K562 (cell line): Measurements from ENCODE around the gene SPATA3. TPM values are rescaled to one million over a fixed set of nuclear protein-coding genes. Genes with fewer than 3 reads are reported as not detected.

Experiments used
- ATAC-seq: fragments of 200-7000 bp; cut with Tn5 transposase; 3 replicates; pipeline ENCODE4 v1.9.1; 2020; ENCODE audit warnings: moderate library complexity
- BruUV-seq: library from RNA; stranded (reverse); fragments of 400-500 nt; replicated peaks from 2 replicates; lab custom pipeline; 2021; lab: Mats Ljungman, UMichigan
- CTCF ChIA-PET: fragments of 300-600 bp; formaldehyde crosslinking; extraction: SDS; loops from one replicate; lab custom pipeline; 2021; ENCODE audit warnings: low intra/inter-chr PET ratio; lab: Yijun Ruan, JAX
- POLR2A ChIA-PET: fragments of 300-600, 350-650 bp; sonication (Branson Sonifier 250); formaldehyde crosslinking; extraction: SDS; loops from one replicate; lab custom pipeline; 2021; ENCODE audit warnings: antibody characterized with exemption, inconsistent platforms; lab: Yijun Ruan, JAX
- DNase-seq, 4 experiments: peaks; one replicate each; pipeline versions ENCODE4 v3.0.0 to v3.0.0-alpha.2; 2011 to 2018; ENCODE audit warnings: low spot score in 3 of 4, mixed read lengths in 3 of 4; ENCODE audit errors: extremely low read depth in 1 of 4
- FAIRE-seq: peaks from 2 replicates; lab custom pipeline; 2011; peaks lifted over from hg19 to GRCh38; lab: Jason Lieb, UNC
- H2AFZ ChIP-seq: 2 replicates; pipeline ENCODE4 v1.6.0; 2011; ENCODE audit warnings: low read depth, low read length, control low read depth, inconsistent platforms
- H3K27ac ChIP-seq: fragments of 200-600 bp; 3 replicates; pipeline ENCODE4 v1.8.0; 2011; ENCODE audit warnings: low read depth, mild to moderate bottlenecking, control low read depth, inconsistent platforms, low read length, moderate library complexity, mixed read lengths; ENCODE audit errors: extremely low read depth
- H3K27me3 ChIP-seq, 2 experiments: fragments of 300-600 bp in 1 of 2; 2 replicates in 1 of 2; 3 replicates in 1 of 2; pipeline versions ENCODE4 v1.6.0 to v1.8.0; 2011; ENCODE audit warnings: inconsistent platforms in 2 of 2, low read length in 2 of 2, mild to moderate bottlenecking in 1 of 2, mixed read lengths in 1 of 2, moderate library complexity in 1 of 2; ENCODE audit not compliant: control insufficient read depth in 2 of 2, insufficient read depth in 2 of 2
- H3K36me3 ChIP-seq: fragments of 300-600 bp; 3 replicates; pipeline ENCODE4 v1.8.0; 2011; ENCODE audit warnings: mild to moderate bottlenecking, low read length, inconsistent platforms; ENCODE audit not compliant: control insufficient read depth, insufficient read depth
- H3K4me1 ChIP-seq, 2 experiments: fragments of 200-600 bp in 1 of 2; replicated peaks in 1 of 2; 2 replicates in 1 of 2; 3 replicates in 1 of 2; pipeline versions ENCODE4 v1.5.1 to v1.8.0; 2011; ENCODE audit warnings: inconsistent platforms in 2 of 2, low read length in 2 of 2, mild to moderate bottlenecking in 1 of 2, mixed read lengths in 1 of 2, moderate library complexity in 1 of 2; ENCODE audit not compliant: control insufficient read depth in 2 of 2, insufficient read depth in 2 of 2
- H3K4me2 ChIP-seq: 2 replicates; pipeline ENCODE4 v1.6.1; 2011; ENCODE audit warnings: low read length, control low read depth, inconsistent platforms, mixed read lengths; ENCODE audit not compliant: insufficient read depth
- H3K4me3 ChIP-seq: fragments of 200-600 bp; sonication (generic), shearing (Covaris generic); 2 replicates; pipeline ENCODE4 v1.5.1; 2016; ENCODE audit warnings: control low read depth, inconsistent platforms
- H3K79me2 ChIP-seq: fragments of 200-600 bp; 3 replicates; pipeline ENCODE4 v1.8.0; 2011; ENCODE audit warnings: low read length, inconsistent platforms; ENCODE audit not compliant: control insufficient read depth, insufficient read depth
- H3K9ac ChIP-seq, 2 experiments: 2 replicates each; pipeline versions ENCODE4 v1.6.0 to v1.6.1; 2011; ENCODE audit warnings: low read depth in 2 of 2, low read length in 2 of 2, control low read depth in 1 of 2, inconsistent platforms in 1 of 2, mild to moderate bottlenecking in 1 of 2, mixed read lengths in 1 of 2; ENCODE audit not compliant: insufficient read depth in 1 of 2
- H3K9me1 ChIP-seq: one replicate; pipeline ENCODE4 v1.6.0; 2011; ENCODE audit warnings: inconsistent platforms, mild to moderate bottlenecking, low read length, moderate library complexity; ENCODE audit not compliant: control insufficient read depth, insufficient read depth
- H3K9me3 ChIP-seq: replicated peaks from 2 replicates; pipeline ENCODE4 v1.5.1; 2011; ENCODE audit warnings: low read depth, low read length, inconsistent platforms; ENCODE audit not compliant: control insufficient read depth, insufficient read depth
- H4K20me1 ChIP-seq: replicated peaks from 2 replicates; pipeline ENCODE4 v1.6.1; 2011; ENCODE audit warnings: low read length, inconsistent platforms, mixed read lengths; ENCODE audit not compliant: control insufficient read depth, insufficient read depth
- COPS2 ChIP-seq: fragments of 450-650 bp; conservative IDR thresholded peaks from 2 replicates; pipeline ENCODE4 v1.6.1; 2016; ENCODE audit warnings: mild to moderate bottlenecking, moderate library complexity
- CTCF ChIP-seq, 3 experiments: IDR thresholded peaks in 2 of 3; conservative IDR thresholded peaks in 1 of 3; 2 replicates each; pipeline ENCODE4 v1.5.1; 2011 to 2012; ENCODE audit warnings: low read length in 3 of 3, mild to moderate bottlenecking in 3 of 3, control low read depth in 2 of 3, improper control_type of control experiment in 1 of 3, inconsistent platforms in 1 of 3, low read depth in 1 of 3, mixed read lengths in 1 of 3, moderate library complexity in 1 of 3; ENCODE audit not compliant: insufficient read depth in 2 of 3
- DLX4 ChIP-seq: fragments of 250-450 bp; sonication (Bioruptor Pico); IDR thresholded peaks from 2 replicates; pipeline ENCODE4 v1.6.1; 2021; ENCODE audit warnings: mild to moderate bottlenecking
- E2F6 ChIP-seq, 2 experiments: IDR thresholded peaks; 2 replicates each; pipeline ENCODE4 v1.6.1; 2011; ENCODE audit warnings: borderline replicate concordance in 1 of 2, control low read depth in 1 of 2, low read depth in 1 of 2, low read length in 1 of 2, mild to moderate bottlenecking in 1 of 2, mixed read lengths in 1 of 2, moderate library complexity in 1 of 2; ENCODE audit not compliant: insufficient read depth in 1 of 2, insufficient read length in 1 of 2, poor library complexity in 1 of 2, severe bottlenecking in 1 of 2; ENCODE audit errors: extremely low read depth in 1 of 2
- HDAC6 ChIP-seq: IDR thresholded peaks from 2 replicates; pipeline ENCODE4 v1.6.1; 2012; ENCODE audit warnings: low read depth, mild to moderate bottlenecking, control low read depth, inconsistent platforms, low read length, moderate library complexity
- SAFB ChIP-seq: fragments of 200-400 bp; formaldehyde crosslinking; IDR thresholded peaks from 2 replicates; pipeline ENCODE4 v1.6.1; 2017; ENCODE audit warnings: low read depth, low read length, borderline replicate concordance
- SLC30A9 ChIP-seq: fragments of 250-450 bp; sonication (Bioruptor Pico); IDR thresholded peaks from 2 replicates; pipeline ENCODE4 v1.8.0; 2022; ENCODE audit warnings: mild to moderate bottlenecking, moderate library complexity
- THRB ChIP-seq: fragments of 450-650 bp; formaldehyde crosslinking; conservative IDR thresholded peaks from 2 replicates; pipeline ENCODE4 v1.4.0; 2022; ENCODE audit warnings: mild to moderate bottlenecking, missing genetic modification characterization
- VEZF1 ChIP-seq: fragments of 200-800 bp; sonication (Bioruptor generic); IDR thresholded peaks from 2 replicates; pipeline ENCODE4 v1.6.1; 2017; ENCODE audit warnings: missing genetic modification characterization, missing compliant biosample characterization
- ZNF431 ChIP-seq: sonication (generic); formaldehyde crosslinking; IDR thresholded peaks from 2 replicates; pipeline ENCODE4 v1.8.0; 2022; ENCODE audit warnings: mild to moderate bottlenecking, missing genetic modification reagents
- WGBS: fragments of 100-300 bp; shearing (Covaris generic); methylation state at CpG from one replicate; pipeline ENCODE4 v1.1.6; 2016; ENCODE audit warnings: low coverage, mixed read lengths; ENCODE audit not compliant: insufficient coverage; ENCODE audit errors: missing lambda C conversion rate; 5-methylcytosine and 5-hydroxymethylcytosine counted together
- in situ Hi-C: fragments of 300-500 bp; cut with MboI; formaldehyde crosslinking; loops from 4 replicates; pipeline ENCODE4 v1.15.0; 2018; ENCODE audit warnings: inconsistent platforms, mixed read lengths
- intact Hi-C: fragments of 100-400 bp; cut with micrococcal nuclease; formaldehyde crosslinking; loops from 2 replicates; pipeline ENCODE4 v1.14.2; 2022
- polyA plus RNA-seq, 8 experiments: library from polyadenylated mRNA; depleted of rRNA in 4 of 8; stranded (reverse) in 5 of 8; unstranded in 3 of 8; fragments of >200 nt; fragmentation: Nextera tagmentation in 2 of 8; fragmentation: Illumina TruSeq in 1 of 8; extraction: Ambion mirVana in 2 of 8; extraction: Trizol in 1 of 8; gene quantifications; 2 replicates each; pipeline versions ENCODE4 v1.2.1 to v1.2.3, GENCODE V29; 2011 to 2014; ENCODE audit warnings: inconsistent platforms in 1 of 8, missing spikeins in 1 of 8
- total RNA-seq, 7 experiments: library from RNA; depleted of rRNA in 6 of 7; stranded (reverse); fragments of >200 nt in 6 of 7; fragmentation: Illumina TruSeq in 2 of 7; extraction: Trizol in 2 of 7; gene quantifications; 2 replicates each; pipeline versions ENCODE4 v1.2.1 to v1.2.3, GENCODE V29; 2011 to 2021; ENCODE audit warnings: low replicate concordance in 1 of 7

SPATA3 gene
- total and polyA plus RNA-seq, 9 of the 15 experiments (the other 6 are each of a cell fraction or from before 2014, with no cell fraction given), result not detected

GRCh38 chr2:231037731-231038482 lies 42.0 kb downstream of the SPATA3 start:
- DNase-seq, result peak in 3 of 4 experiments; percentile 24 to 37 (median 34)
- Histone ChIP-seq H3K27ac (no peak overlapping the region), H3K4me1 (peaks cover 0 to 11% of the 10 kb centered on the region in 2 experiments; a peak in 2 of 5 replicates), H3K9me3 (no peaks in the 10 kb centered on the region), H3K79me2 (no peaks in the 10 kb centered on the region), H3K27me3 (peaks cover 12 to 31% of the 10 kb centered on the region in 2 experiments), H3K9ac (no peak overlapping the region), H4K20me1 (no peaks in the 10 kb centered on the region), H3K4me3 (no peak overlapping the region), H3K36me3 (no peaks in the 10 kb centered on the region), H3K4me2 (no peak overlapping the region), H3K9me1 (no peaks in the 10 kb centered on the region), H2AFZ (no peak overlapping the region)
- WGBS, result 42% methylated on average over 3 of the region's 104 CpGs
- no peak for FAIRE-seq
- POLR2A ChIA-PET, result no interaction called here
- CTCF ChIA-PET, result interaction anchor here (0.7 kb wide), 1 partner anchor 29 kb away, joined by 3 read pairs; no protein-coding TSS in a partner anchor
- no TSS peak for BruUV-seq
- in situ Hi-C loops (no loop called here), intact Hi-C loops (no loop called here)
- ATAC-seq, result peak; percentile 77
- no peak for TF ChIP-seq SLC30A9 (CRISPR knock-in tag)
- TF ChIP-seq ZNF431 (CRISPR knock-in tag), result no peak
- peak in 1 of 3 experiments; percentile 39; a peak in 1 of 6 replicates for TF ChIP-seq CTCF (IDR thresholded peaks at IDR 0.05 in 2 of 3, conservative IDR thresholded peaks at IDR 0.05 in 1 of 3; ENCODE audit: insufficient read depth in 2 of 3, low read depth in 1 of 3, low read length in 3 of 3)
- no peak for TF ChIP-seq HDAC6
- no peak for TF ChIP-seq DLX4 (CRISPR knock-in tag)
- TF ChIP-seq COPS2, result no peak
- TF ChIP-seq SAFB, result no peak
- peak; percentile 42 for TF ChIP-seq VEZF1 (CRISPR knock-in tag)
- peak in 1 of 2 experiments; percentile 64 for TF ChIP-seq E2F6 (IDR thresholded peaks at IDR 0.05; ENCODE audit: borderline replicate concordance in 1 of 2, extremely low read depth in 1 of 2, insufficient read depth in 1 of 2, insufficient read length in 1 of 2, low read depth in 1 of 2, low read length in 1 of 2, poor library complexity in 1 of 2, severe bottlenecking in 1 of 2)
- no peak for TF ChIP-seq THRB (CRISPR knock-in tag)
